ENCODE results near the gene IL27RA.
"Not testable (repeated sequence)": the region's sequence is repeated elsewhere in the genome, so short reads cannot be mapped to it uniquely, and the experiment has no call there.

DNA sequence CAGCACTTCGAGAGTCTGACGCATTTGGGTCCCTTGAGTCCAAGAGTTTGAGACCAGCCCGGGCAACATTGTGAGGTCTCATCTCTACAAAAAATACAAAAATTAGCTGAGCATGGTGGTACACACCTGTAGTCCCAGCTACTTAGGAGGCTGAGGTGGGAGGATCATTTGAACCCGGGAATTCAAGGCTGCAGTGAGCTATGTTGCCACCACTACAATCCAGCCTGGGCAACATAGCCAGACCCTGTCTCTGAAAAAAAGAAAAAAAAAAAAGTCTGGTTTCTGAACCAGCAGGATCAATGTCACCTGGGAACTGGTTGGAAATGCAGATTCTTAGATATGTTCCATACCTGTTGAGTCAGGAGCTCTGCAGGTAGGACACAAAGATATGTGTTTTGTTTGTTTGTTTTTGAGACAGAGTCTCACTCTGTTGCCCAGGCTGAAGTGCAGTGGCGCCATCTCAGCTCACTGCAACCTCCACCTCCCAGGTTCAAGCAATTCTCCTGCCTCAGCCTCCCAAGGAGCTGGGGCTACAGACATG lies 4.8 kb upstream of the IL27RA start:
- not testable (repeated sequence) for TF ChIP-seq EP300 (IDR thresholded peaks at IDR 0.05); POLR2A (IDR thresholded peaks at IDR 0.05; ENCODE audit: low read depth); POLR2AphosphoS5 (IDR thresholded peaks at IDR 0.05)
- TF ChIP-seq, protein P1, sequence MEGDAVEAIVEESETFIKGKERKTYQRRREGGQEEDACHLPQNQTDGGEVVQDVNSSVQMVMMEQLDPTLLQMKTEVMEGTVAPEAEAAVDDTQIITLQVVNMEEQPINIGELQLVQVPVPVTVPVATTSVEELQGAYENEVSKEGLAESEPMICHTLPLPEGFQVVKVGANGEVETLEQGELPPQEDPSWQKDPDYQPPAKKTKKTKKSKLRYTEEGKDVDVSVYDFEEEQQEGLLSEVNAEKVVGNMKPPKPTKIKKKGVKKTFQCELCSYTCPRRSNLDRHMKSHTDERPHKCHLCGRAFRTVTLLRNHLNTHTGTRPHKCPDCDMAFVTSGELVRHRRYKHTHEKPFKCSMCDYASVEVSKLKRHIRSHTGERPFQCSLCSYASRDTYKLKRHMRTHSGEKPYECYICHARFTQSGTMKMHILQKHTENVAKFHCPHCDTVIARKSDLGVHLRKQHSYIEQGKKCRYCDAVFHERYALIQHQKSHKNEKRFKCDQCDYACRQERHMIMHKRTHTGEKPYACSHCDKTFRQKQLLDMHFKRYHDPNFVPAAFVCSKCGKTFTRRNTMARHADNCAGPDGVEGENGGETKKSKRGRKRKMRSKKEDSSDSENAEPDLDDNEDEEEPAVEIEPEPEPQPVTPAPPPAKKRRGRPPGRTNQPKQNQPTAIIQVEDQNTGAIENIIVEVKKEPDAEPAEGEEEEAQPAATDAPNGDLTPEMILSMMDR (IDR thresholded peaks at IDR 0.05): not testable (repeated sequence)

All from esophagus muscularis mucosa (tissue), 4 donors.